Measurements from ENCODE around the gene LPAR1.

LPAR1 gene

DNA sequence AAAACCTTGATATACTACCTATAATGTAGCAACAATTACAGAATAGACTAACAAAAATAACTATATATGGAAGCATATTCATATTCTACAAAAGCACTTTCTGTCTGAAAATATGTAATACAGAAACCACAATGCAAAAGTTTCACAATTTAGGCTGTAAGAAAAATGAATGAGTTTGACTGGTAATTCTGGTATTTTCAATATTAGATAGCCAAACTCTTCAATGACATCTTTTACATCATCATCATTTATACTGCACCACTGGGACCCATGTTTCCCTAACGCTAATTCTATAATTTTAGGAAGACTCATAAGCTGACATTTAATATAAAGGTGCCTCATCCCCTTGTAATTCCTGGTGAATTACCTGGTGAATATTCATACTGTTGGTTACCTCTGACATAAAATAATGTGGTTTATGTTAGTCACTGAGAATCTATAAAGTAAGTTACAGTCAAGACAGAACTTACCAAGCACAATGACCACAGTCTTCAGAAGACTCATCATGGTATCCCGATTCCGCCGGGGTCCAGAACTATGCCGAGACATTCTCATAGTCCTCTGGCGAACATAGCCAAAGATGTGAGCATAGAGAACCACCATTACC is 97.2 kb downstream of the LPAR1 start:
- no peak for DNase-seq (ENCODE audit: extremely low read depth, low read depth)
- TF ChIP-seq, protein P1, sequence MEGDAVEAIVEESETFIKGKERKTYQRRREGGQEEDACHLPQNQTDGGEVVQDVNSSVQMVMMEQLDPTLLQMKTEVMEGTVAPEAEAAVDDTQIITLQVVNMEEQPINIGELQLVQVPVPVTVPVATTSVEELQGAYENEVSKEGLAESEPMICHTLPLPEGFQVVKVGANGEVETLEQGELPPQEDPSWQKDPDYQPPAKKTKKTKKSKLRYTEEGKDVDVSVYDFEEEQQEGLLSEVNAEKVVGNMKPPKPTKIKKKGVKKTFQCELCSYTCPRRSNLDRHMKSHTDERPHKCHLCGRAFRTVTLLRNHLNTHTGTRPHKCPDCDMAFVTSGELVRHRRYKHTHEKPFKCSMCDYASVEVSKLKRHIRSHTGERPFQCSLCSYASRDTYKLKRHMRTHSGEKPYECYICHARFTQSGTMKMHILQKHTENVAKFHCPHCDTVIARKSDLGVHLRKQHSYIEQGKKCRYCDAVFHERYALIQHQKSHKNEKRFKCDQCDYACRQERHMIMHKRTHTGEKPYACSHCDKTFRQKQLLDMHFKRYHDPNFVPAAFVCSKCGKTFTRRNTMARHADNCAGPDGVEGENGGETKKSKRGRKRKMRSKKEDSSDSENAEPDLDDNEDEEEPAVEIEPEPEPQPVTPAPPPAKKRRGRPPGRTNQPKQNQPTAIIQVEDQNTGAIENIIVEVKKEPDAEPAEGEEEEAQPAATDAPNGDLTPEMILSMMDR (IDR thresholded peaks at IDR 0.05; ENCODE audit: low read depth, low read length): no peak

- TF ChIP-seq, protein P1 (IDR thresholded peaks at IDR 0.05; ENCODE audit: low read depth, low read length): no peak
- no peak for DNase-seq (ENCODE audit: extremely low read depth, low read depth)
These were observed 98.7 kb downstream of the LPAR1 start for GRCh38 chr9:110939573-110939972.

- DNase-seq (ENCODE audit: extremely low read depth, low read depth): no peak
These were observed 99.2 kb downstream of the LPAR1 start for GRCh38 chr9:110939047-110939446.

DNA sequence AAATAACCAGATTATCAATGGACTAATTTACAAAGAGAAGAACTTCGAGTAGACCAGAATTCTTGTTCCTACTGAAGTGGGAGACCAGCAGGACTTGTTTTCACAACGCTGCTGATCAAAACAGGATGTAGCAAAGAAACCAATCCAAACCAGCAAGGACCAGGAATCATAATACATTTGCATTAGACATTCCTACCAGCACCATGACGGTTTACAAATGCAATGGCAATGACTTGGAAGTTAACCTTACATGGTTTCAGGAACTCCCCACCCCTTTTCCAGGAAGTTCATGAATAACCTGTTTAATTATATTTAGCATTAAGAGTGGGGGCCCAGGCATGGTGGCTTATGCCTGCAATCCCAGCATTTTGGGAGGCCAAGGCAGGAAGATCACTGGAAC is 100.0 kb downstream of the LPAR1 start:
- no peak for DNase-seq (ENCODE audit: extremely low read depth, low read depth)
- TF ChIP-seq, protein P1 (IDR thresholded peaks at IDR 0.05; ENCODE audit: low read depth, low read length): no peak

More at GRCh38 chr9:110939047-110939446, 99.2 kb downstream of the LPAR1 start:
- TF ChIP-seq, protein P1 (IDR thresholded peaks at IDR 0.05; ENCODE audit: low read depth, low read length): no peak

- TF ChIP-seq, protein P1 (IDR thresholded peaks at IDR 0.05; ENCODE audit: low read depth, low read length): no peak
- peak; percentile 75 for DNase-seq (ENCODE audit: extremely low read depth, low read depth)
These were observed 101.4 kb downstream of the LPAR1 start for GRCh38 chr9:110936719-110937452.

DNA sequence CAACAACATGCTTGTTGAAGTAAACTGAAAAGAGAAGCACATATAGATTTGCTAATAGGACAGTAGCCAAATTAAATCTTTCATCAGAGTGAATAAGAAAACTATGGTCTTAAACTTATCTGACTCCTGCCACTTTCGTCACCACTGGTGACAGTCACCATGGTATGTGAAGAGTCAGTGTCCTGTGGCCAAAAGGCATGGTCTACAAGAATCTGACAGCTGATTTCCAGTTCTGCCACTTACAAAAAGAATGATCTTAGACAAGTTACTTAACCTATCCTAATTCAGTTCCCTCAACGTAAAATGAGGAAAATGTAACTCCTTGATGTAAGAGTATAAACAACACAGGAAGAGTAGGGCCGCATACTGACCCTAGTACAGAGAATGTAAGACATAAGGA is 102.0 kb downstream of the LPAR1 start:
- no peak for DNase-seq (ENCODE audit: extremely low read depth, low read depth)
- TF ChIP-seq, protein P1 (IDR thresholded peaks at IDR 0.05; ENCODE audit: low read depth, low read length): no peak

DNA sequence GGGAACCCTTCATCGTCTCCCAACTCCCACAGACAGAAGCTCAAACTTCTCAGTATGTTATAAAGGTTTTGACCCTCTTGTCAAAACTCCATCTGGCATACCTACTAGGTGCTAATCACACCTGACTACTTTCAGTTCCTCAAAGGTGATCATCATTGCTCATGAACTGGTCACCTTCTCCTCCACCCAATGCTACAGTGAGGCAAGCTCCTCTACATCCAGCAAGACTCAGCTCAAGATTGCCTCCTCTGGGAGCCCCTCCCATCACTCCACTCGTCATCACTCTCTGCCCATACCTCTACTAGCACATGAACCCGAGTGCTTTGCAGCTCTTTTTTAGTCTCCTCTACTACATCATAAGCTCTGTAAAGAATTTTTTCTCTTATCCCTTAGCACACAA is 102.4 kb downstream of the LPAR1 start:
- no peak for DNase-seq (ENCODE audit: extremely low read depth, low read depth)
- TF ChIP-seq, protein P1 (IDR thresholded peaks at IDR 0.05; ENCODE audit: low read depth, low read length): no peak
